ENCODE measurements around the gene ABCA12.

The ABCA12 gene

DNA sequence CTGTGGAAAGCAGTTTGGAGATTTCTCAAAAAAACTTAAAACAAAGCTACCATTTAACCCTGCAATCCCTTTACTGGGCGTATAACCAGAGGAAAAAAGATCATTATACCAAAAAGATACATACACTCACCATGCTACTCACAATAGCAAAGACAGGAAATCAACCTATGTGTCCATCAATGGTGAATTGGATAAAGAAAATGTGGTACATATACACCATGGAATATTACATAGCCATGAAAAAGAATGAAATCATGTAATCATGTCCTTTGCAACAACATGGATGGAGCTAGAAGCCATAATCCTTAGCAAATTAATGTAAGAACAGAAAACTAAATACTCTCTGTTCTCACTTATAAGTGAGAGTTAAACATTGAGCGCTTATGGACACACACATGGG, 18.6 kb downstream of the ABCA12 start:
- no peak for DNase-seq

DNA sequence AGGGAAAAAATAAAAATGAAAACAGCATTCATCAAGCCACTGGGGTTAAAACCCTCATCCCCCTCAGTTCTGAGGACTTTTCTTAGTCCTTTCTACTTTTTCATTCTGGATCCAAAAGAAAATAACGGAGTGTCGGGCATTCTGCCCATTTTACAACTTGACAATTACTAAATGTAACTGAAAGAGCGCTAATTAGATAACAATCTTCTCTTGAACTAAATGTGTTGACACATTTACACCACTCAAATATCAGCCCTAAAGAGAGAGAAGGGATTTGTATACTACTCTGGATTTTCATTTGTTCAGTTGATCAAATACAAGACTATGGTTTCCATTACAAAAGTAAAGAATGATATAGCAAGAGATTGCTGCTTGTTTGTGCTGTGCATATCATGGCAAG, 27.5 kb downstream of the ABCA12 start:
- DNase-seq: peak in 1 of 3 experiments; percentile 37

DNA sequence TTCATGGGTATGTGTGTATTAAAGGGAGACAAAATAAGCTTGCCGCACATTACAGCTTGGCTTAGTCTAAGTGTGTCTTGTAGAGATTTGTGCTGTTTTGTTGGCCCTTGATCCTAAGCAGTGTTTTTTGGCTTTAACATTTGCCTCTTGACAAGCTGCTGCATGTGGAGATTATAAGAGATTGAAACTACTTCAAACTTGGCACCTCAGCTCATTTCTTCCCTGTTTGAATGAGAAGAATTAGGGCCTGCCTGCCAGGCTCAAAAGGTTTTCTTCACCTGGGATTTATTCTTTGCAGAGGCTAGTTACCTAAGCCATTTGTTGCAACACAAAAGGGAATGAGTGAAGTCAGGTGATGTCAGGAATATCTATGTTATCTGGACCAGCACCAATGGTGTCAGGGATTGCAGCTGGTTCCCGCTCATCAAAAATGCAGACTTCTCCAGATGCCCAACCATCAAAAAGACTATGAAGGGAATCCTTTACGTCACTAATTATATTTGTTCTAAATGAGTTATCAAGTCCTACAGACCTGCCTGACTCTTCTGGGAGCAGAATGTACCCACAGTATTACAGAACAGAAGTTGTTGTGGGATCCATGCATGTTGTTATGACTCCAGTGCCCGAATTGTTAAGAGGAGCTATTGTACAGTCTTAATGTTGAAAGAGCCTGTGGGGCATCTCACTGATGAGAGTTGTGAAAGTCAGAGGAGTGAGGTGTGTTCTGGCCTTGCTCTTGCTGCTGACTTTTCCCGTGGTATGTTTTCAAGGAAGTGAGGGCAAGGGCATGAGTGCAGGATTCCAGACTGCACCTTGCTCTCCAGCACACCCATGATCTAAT, 31.0 kb downstream of the ABCA12 start:
- DNase-seq: no peak

DNA sequence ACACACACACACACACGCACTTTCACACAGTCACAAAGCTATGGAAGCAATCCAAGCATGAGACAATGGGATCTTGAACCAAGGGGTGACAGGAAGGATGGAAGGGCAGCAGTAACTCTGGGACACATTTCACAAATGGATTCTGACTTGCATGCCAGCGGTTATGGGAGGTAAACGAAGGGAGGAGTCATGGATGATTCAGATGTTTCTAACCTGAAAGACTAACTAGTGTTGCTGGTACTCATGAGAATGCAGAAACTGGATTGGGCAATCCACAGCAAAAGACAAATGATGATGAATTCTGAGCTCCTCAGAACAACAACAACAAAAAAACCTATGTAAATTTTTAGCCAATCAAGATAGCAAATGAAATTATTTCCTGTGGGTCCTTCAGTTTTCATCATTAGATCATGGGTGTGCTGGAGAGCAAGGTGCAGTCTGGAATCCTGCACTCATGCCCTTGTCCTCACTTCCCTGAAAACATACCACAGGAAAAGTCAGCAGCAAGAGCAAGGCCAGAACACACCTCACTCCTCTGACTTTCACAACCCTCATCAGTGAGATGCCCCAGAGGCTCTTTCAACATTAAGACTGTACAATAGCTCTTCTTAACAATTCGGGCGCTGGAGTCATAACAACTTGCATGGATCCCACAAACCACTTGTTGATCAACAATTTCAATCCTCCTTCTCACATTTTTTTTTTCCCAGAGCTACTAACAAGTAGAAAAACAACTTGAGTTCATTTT, 32.6 kb downstream of the ABCA12 start:
- no peak for DNase-seq

DNA sequence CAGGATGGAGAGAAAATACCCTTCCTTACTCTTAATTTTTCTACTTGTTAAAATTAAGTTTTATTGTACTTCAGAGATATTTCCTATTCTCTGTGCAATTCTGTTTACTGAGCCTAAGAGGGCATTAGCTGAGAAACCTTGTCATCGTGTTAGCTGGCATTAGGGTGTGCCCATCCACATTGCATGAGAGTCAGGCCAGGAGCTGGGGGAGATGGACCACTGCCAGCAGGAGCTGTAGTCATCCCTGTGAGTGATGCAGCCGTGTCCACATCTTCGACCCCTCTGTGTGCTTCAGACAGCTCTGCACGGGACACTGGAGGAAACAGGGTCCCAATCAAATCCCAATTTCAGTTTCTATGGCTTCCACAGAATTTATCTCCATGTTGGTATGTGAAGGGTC, 34.2 kb downstream of the ABCA12 start:
- DNase-seq: no peak

DNA sequence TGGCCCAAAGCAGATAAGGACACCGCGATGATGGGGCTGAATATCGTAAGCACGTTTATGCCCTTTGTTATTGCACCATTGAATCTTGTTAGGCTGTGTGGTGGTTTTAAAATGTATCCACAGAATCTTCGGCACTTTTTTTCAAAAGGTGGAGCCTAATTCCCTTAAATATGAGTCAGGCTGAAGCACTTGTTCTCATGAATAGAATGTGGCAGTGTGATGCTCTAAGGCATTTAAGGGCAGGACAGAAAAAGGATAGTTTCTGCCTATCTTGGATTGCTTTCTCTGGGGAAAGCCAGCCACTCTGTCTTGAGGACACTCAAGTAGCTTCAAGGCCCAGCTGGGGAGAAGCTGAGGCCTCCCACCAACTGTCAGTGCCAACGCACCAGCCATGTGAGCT, 39.6 kb downstream of the ABCA12 start:
- DNase-seq: no peak

DNA sequence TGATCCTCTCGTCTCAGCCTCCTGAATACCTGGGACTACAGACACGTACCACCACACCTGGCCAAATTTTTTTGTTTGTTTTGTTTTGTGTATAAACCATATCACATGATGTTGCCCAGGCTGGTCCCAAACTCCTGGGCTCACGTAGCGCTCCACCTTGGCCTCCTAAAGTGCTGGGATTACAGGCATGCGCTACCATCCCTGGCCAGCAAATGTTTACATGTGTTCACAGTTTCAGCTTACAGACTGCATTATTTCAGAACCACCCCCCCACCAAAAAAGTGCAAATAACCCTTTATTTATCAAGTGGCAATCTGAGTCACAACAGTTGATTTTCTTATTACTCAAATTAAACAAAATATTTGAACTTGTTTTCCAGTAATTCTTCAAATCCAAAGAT, 54.3 kb downstream of the ABCA12 start:
- no peak for DNase-seq

DNA sequence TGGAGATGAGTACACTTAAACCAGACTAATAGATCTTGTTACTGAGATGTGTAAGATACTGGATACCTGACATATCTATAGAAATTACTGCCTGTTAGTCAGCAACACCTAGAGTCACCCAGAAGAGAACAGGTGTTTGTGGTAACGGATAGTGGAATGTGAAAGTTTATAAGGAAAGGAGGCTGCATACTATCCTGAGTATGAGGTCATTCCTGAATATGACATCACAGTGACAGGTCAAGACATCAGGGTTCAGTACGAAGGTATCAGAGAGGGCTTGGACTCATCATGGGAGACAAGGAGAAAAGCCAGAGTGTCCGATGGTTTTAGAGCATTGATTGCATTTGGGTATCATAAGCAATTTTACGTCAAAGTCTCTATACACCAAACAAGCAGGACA, 55.3 kb downstream of the ABCA12 start:
- DNase-seq: no peak

DNA sequence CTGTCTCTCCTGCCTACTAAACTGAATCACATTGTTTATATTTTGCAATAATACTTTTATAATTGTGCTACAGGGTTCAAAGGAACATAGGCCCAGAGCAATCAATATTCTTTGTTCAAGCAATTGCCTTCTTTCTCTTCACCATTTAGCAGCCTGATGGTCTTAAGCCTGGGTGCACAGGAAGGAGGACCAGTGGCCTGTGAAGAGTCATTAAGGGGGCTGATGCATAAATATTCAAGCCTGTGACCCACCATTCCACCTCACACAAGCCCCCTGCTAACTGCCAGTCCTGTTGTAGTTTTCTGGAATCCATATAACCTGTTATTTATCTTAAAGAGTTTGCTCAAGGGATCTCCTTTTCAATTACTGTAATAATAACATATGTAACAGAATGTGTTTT, 56.0 kb downstream of the ABCA12 start:
- no peak for DNase-seq

DNA sequence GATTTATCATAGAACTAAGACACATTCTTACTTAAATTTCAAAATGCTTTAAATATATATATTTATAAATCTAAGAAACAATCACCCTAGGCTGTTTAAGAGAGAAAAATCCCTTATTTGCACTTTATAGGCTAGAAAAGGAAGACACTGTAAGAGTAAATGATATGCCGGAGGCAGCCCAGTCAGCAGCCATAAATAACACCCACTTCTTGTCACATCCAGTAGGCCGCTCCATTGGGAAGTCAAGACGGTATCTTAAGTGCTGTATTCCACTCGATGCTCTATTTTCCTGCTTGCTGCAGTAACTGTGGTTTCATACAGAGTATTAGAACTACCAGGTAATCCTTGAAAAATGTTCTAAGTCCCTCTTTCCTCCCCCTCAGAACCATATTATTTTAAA, 57.9 kb downstream of the ABCA12 start:
- peak in 2 of 3 experiments; percentile 30 to 75 for DNase-seq

DNA sequence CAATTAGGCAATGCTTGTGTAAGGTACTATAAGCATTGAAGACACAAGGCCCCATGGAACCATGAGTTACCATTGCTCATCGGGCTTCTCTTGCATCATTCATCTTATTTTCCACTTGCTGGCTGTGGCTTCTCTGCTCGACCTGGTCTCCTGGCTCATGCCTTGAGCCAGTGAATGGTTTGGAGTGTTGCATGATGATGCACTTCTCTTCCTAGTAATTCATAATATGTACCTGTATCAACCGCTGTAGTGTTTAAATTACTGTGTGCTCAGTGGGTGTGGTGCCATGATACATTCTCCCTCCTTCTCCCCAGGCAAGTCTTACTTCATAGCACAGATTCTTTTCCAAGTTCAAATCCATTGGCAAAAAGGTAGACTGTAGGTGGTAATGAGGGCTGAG, 66.8 kb downstream of the ABCA12 start:
- no peak for DNase-seq

DNA sequence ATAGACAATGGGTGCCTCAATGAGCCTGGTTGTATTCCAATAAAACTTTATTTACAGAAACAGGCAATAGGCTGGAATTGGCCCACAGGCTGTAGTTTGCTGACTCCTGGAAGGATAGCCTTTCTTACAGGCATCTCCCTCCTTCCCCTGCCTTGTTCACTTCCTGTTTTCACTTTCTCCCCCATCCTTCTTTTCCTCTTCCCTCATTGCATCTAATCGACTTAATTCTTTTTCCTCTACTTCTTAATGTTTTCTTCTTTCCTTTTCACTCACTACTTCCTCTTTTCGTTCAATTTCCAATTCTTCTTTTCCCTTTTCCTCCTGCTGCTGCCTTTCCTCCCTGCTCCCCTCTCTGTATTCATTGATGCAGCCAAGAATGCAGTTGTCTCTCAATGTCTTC, 70.0 kb downstream of the ABCA12 start:
- DNase-seq: no peak

DNA sequence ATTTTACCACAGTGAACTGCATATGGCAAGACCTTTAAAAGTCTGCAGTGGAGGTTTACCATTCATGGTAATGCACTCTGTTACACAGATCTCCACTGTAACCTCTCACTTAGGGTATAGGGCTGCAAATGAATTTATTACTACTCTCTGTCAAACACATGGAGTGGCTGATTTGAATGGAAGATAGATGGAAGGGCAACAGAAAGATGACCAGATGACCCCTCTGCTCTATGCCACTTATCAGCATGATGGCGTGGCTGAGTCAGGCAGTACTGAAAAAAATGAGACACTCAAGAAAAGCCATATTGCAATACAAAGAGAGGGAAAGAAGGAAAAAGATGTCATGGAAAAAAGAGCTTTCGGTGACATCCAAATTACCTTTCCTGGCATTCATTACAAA, 72.3 kb downstream of the ABCA12 start:
- no peak for DNase-seq

DNA sequence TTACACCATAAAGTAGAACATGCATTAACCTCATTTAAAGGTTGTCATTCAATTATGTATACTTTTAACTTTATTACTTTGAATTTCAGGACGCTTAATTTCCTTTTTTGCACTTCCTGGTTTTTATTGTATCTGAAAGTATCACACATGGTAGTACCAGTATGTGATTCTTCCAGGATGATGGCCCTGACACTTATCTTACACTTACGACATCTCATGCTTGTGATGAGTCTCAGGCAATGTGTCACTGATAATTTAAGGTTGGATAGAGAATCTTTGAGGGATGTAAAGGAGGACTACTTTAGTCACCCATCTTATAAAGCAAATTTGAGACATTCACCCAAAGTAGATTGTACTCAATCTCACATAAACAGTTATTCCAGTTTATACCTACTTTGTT, 74.9 kb downstream of the ABCA12 start:
- no peak for DNase-seq

DNA sequence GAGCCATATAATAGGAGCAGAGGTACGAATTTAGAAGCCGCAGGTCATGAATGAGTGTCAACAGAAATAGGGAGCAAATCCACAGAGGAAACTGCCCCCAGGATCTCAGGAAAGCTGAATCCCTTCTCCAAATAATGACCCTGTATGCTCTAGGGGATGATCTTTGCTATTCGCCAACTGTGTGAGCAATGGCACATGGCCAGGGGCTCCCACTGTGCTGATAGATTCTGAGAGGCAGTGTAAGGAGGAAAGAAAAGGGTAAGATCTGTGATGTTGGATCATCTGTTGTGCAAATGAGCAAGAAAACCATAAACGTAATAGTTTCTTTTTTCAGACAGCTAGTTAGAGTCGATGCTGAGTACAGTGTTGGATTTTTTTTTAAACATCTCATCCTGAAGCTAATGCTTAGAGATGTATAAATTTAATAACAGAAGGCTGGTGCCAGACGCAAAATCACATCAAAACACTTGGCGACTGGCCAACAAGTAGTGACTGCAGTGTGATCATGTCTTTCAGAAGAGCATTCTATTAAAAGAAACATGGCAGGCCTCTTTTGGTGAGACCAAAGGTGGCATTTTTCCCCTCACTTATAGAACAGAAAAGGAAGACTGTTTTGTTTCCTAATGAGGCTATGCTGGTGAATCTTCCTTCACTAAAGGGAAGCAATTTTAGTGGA, 77.4 kb downstream of the ABCA12 start:
- peak; percentile 35 to 94 (median 70) for DNase-seq

DNA sequence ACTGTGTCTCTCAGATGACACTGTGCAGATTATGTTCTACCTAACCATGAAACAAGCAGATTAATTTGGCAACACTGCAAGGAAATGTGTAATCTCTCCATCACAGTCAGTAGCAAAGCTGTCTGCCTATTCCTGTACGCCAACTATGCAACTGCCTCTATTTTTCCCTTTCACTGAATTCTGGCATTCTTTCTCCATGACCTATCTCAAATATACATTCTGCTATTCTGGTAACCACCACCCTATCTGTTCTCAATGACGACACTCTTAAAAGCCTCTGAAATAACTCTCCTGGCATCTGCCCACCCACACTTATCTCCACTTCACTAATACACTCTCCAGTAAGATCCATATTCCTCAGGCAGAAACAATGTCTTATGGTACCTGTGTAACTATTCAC, 78.7 kb downstream of the ABCA12 start:
- peak in 1 of 3 experiments; percentile 3 for DNase-seq

DNA sequence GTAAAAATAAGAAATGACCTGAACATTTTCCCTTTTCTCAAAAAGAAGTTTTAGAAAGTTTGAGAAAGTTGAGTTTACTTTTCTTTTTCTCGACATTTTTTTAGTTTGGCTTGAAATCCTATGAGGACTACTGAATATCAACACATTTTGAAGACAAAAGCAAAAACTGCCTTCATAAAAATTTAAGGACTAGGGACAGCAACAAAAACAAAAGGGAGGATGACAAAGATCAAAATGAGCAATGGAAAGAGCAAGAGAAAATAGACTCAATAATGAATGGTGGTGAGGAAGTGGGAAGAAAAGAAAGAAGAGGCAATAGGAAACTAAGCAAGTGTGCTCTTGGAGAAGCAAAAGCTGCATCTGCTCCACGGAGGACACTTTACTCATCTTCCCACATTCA, 82.5 kb downstream of the ABCA12 start:
- no peak for DNase-seq

DNA sequence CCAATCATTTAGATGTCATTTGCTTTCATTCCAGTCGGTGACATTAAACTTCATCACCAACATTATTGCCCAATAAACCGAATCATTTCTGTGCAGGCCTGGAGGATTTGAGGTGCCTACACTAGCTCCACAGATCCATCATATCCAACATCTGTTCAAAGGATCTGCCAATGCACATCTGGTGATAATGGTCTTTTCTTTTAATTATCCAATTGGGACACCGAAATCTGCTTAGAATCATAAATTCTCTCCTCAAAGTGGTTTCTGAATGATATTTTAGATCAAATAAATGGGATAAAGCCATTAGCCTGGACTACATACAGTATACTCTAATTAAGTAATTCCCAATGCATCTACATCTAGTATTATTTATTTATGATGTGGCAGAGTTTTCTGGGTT, 85.6 kb downstream of the ABCA12 start:
- no peak for DNase-seq

DNA sequence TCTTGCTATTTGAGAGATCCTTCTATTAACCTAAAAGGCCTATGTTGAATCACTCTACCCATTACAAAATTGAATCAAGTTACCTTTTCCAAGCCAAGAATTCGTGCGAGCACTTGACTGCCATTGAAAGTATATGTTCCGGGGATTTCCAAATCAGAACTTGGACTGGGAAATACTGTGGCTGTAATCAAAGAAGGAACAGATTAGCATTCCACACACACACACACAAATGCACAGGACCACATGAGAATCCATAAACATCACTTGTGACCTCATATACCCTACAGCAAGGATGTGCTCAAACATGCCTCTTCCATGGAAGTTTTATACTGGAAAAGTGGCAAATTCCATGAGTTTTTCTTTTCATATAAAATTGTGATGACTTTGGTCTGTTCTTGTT, 86.0 kb downstream of the ABCA12 start:
- no peak for DNase-seq

DNA sequence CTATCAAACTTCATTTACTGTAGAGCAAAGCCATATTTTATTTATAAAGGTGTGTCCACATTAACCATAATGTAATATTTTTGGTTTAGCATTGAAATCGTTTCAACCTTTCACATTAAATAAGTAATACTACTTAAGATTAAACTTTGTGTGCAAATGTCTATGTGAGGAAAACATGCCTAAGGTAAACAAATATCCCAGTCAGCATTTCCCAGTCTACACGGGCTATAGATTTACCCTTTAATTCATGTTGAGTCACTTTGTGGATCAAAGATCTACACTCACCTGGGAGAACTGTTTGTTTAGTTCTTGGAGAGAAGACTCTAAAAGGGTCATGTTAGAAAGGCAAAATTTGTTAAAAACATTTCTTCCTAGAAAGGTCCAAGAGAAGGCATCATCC, 89.1 kb downstream of the ABCA12 start:
- no peak for DNase-seq

DNA sequence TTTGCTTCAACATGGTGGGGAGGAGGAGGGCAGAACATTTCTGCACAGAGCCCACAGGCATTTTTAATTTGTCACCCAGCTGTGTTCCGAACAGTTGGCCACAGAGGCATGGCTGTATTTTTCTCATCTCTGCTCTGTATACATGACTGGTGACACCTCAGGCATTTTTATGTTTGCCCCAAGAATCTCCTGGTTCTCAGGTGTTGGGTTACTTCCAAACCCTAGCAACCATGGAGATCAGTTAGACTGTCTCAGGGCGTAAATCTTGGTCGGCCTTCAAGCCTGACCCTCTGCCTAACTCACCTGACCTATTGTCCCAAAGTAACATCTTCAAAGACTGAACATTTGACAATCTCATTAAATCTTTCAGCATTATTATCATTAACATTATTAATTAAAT, 100.0 kb downstream of the ABCA12 start:
- DNase-seq: no peak

DNA sequence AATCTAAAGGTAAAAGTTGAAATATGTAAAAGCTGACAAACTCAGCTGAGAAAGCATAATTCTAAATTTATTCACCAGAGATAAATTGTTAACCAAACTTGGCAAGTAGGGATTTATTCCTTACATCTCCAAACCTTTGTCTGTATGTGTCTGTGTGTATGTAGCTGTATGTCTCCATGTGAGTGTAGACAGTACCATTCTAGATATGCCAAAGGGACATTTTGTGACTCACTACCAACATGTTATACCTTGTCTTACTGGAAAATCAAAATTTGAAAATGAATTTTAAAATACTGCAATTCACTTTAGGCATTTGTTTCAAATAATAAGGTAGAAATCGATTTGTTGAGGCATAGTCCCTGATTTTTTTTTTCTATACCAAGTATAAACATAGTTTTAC, 102.1 kb downstream of the ABCA12 start:
- DNase-seq: no peak

DNA sequence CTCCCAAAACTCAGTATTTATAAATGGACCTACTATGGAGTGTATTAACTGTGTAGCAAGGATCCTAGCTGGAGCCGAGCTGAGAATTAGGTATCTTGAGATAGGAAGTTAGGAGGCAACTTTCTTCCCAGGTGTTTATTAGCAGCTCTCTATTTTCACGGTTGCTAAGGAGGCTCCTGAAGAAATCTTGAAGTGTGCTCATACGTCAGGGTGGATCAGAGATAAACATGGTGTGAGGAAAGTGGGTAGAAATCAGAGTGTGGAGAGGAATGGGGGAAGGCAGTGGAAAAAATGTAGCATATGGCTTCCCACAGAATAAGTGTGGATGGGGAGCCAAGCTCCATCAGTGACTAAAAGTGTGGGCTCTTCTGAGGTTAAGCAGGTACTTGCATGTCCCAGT, 104.3 kb downstream of the ABCA12 start:
- DNase-seq: peak in 1 of 3 experiments; percentile 7

DNA sequence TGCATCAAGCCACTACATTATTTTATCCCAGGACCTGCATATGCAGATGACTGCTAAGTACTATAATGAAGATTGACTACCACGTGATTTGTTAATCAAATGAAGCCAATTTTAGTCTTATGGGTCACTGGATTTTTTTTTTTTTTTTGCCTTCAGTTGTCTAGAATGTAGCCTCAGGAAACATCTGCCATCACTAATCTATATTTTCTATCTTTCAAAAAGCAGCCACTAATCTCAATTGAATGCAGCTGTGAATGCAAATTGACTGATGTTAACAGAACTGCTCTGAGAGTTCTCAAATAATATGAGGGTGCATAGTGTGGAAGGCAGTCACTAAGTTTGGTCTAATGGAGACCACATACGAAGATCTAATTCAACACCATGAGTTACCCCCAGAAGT, 106.3 kb downstream of the ABCA12 start:
- DNase-seq: no peak
